ENCODE data around the gene HERC2.

DNA sequence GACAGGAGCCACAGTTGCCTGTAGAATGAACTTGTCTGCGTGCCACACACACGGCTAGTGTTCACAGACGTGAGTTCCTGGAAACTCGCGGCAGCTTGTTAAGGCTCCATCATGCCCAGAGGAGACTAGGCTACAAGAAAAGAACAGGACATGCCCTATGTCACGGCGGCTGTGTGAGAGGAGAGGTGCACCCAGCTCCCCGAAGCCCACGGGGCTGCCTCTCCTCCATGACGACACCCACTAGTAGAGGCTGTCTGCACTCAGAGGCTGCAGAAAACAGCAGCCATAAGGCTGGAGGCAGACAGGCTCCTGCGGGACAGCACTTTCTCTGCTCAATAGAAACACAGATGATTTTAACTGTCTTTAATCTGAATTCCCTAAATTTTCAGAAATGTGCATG, 203.9 kb downstream of the HERC2 start:
- TF ChIP-seq POLR2A (IDR thresholded peaks at IDR 0.05) (no peak), CTCF (IDR thresholded peaks at IDR 0.05) (no peak)
